PFSK-1 (cell line): ENCODE results near the gene B3GLCT.

Experiments used
- FOXP2 ChIP-seq: optimal IDR thresholded peaks from 2 replicates; pipeline ENCODE3; 2011; ENCODE audit warnings: borderline replicate concordance, control low read depth, inconsistent platforms; ENCODE audit not compliant: insufficient read depth; ENCODE audit errors: extremely low read length, extremely low read depth
- POLR2AphosphoS5 ChIP-seq: IDR thresholded peaks from 2 replicates; pipeline ENCODE4 v1.6.1; 2012; ENCODE audit warnings: low read depth, mild to moderate bottlenecking, control low read depth, low read length, moderate library complexity
- REST ChIP-seq, 2 experiments: IDR thresholded peaks; 2 replicates each; pipeline versions ENCODE4 v1.6.1 to v1.8.0; 2011 to 2012; ENCODE audit warnings: low read depth in 2 of 2, low read length in 2 of 2, control low read depth in 1 of 2, inconsistent platforms in 1 of 2, mild to moderate bottlenecking in 1 of 2, moderate library complexity in 1 of 2; ENCODE audit not compliant: insufficient read depth in 1 of 2
- SIN3A ChIP-seq: IDR thresholded peaks from 2 replicates; pipeline ENCODE4 v1.6.1; 2012; ENCODE audit warnings: mild to moderate bottlenecking, low read length, moderate library complexity, borderline replicate concordance; ENCODE audit not compliant: insufficient read depth
- TAF1 ChIP-seq: IDR thresholded peaks from 2 replicates; pipeline ENCODE4 v1.6.1; 2012; ENCODE audit warnings: low read length, control low read depth, borderline replicate concordance; ENCODE audit not compliant: insufficient read depth

DNA sequence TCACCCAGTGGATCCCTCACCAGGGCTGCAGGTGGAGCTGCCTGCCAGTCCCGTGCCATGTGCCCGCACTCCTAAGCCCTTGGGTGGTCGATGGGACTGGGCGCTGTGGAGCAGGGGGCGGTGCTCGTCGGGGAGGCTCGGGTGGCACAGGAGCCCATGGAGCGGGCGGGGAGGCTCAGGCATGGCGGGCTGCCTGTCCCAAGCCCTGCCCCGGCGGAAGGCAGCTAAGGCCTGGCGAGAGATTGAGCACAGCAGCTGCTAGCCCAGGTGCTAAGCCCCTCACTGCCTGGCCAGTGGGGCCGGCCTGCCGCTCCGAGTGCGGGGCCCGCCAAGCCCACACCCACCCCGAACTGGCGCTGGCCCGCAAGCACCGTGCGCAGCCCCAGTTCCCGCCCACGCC is 16.8 kb upstream of the B3GLCT start:
- no peak for TF ChIP-seq REST (IDR thresholded peaks at IDR 0.05; ENCODE audit: insufficient read depth in 1 of 2, low read depth in 2 of 2, low read length in 2 of 2)
- TF ChIP-seq POLR2AphosphoS5, result no peak
- TF ChIP-seq SIN3A, result no peak
- no peak for TF ChIP-seq TAF1
- no peak for TF ChIP-seq FOXP2
